Thymus (tissue), 11 donors: ENCODE results near the gene PAQR9. TPM values are rescaled to one million over a fixed set of nuclear protein-coding genes. Genes with fewer than 3 reads are reported as not detected.
A peak's percentile ranks its signal among the peaks of the same experiment; 100 is the strongest.
"Not testable (repeated sequence)": the region's sequence is repeated elsewhere in the genome, so short reads cannot be mapped to it uniquely, and the experiment has no call there.

ENCODE experiments used
- DNase-seq, 9 donors: peaks; one replicate each; pipeline ENCODE4 v3.0.0-alpha.2; 2013; ENCODE audit warnings: low spot score in 9 of 9, low read depth in 6 of 9, missing footprints in 1 of 9
- H3K27ac ChIP-seq, 2 donors: one replicate each; pipeline ENCODE4 v1.5.1; 2013; ENCODE audit warnings: control low read depth in 1 of 2, low read depth in 1 of 2, low read length in 1 of 2, mild to moderate bottlenecking in 1 of 2, moderate library complexity in 1 of 2
- H3K27me3 ChIP-seq, 2 donors: one replicate each; pipeline ENCODE4 v1.5.1; 2013; ENCODE audit warnings: low read length in 1 of 2; ENCODE audit not compliant: control insufficient read depth in 2 of 2, insufficient read depth in 1 of 2
- H3K36me3 ChIP-seq, 2 donors: one replicate each; pipeline ENCODE4 v1.5.1; 2013; ENCODE audit warnings: low read length in 1 of 2, mild to moderate bottlenecking in 1 of 2, moderate library complexity in 1 of 2; ENCODE audit not compliant: control insufficient read depth in 2 of 2, insufficient read depth in 2 of 2
- H3K4me1 ChIP-seq, 2 donors: one replicate each; pipeline ENCODE4 v1.5.1; 2013; ENCODE audit warnings: low read length in 2 of 2; ENCODE audit not compliant: control insufficient read depth in 2 of 2, insufficient read depth in 2 of 2
- H3K4me3 ChIP-seq, 2 donors: one replicate each; pipeline ENCODE4 v1.5.1; 2013; ENCODE audit warnings: low read length in 2 of 2, control low read depth in 1 of 2, mild to moderate bottlenecking in 1 of 2
- H3K9me3 ChIP-seq, 2 donors: one replicate each; pipeline ENCODE4 v1.5.1; 2013; ENCODE audit warnings: low read length in 1 of 2, mild to moderate bottlenecking in 1 of 2; ENCODE audit not compliant: control insufficient read depth in 2 of 2, insufficient read depth in 1 of 2
- WGBS: extraction: QIAGEN DNeasy Blood & Tissue Kit; methylation state at CpG from one replicate; pipeline ENCODE4 v1.1.7; 2013; 5-methylcytosine and 5-hydroxymethylcytosine counted together
- polyA plus RNA-seq: library from polyadenylated mRNA; stranded (reverse); fragments of 200-250 nt; gene quantifications from one replicate; pipeline ENCODE4 v1.2.3, GENCODE V29; 2013
- total RNA-seq: library from RNA; stranded (reverse); fragments of 120-200 nt; gene quantifications from one replicate; pipeline ENCODE4 v1.2.4, GENCODE V29; 2013
- donor health status: healthy.

The PAQR9 gene
- total and polyA plus RNA-seq, 2 donors = 0.02 to 0.05 TPM

DNA sequence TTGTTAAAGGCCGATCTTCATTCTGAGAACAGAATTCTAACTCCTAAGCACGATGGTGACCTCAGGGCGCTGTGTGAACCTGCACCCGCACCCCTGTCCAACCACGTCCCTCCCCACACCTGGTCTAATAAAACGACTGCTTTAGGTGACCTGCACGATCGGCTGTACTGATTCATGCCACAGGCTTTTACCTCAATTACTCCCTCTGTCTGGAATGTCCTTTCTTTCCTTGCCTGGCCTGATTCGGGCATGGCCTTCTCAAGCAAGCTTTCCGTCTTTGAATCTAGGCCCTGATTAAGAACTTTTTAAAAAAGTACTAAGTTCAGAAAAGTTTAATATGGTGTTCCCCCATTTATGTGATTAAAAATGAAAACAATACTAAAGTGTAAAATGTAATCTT, 37.1 kb upstream of the PAQR9 start:
- Histone ChIP-seq H3K9me3 (no peaks in the 10 kb centered on the region), H3K4me1 (peaks cover 8 to 11% of the 10 kb centered on the region in 2 donors), H3K27ac (peak overlapping the region; percentile 92), H3K27me3 (no peaks in the 10 kb centered on the region), H3K4me3 (peak overlapping the region; percentile 82 to 98), H3K36me3 (no peaks in the 10 kb centered on the region)
- DNase-seq = no peak
- WGBS = 54% methylated on average over 10 of the region's 10 CpGs

GRCh38 chr3:142999881-143000280, 36.4 kb upstream of the PAQR9 start:
- H3K4me3 ChIP-seq = no peak overlapping the region
- no peaks in the 10 kb centered on the region for H3K36me3 ChIP-seq
- no peaks in the 10 kb centered on the region for H3K9me3 ChIP-seq
- 97% methylated on average over 4 of the region's 4 CpGs for WGBS
- H3K27me3 ChIP-seq = no peaks in the 10 kb centered on the region
- no peak overlapping the region for H3K27ac ChIP-seq
- DNase-seq = no peak
- H3K4me1 ChIP-seq = peaks cover 8 to 11% of the 10 kb centered on the region in 2 donors

DNA sequence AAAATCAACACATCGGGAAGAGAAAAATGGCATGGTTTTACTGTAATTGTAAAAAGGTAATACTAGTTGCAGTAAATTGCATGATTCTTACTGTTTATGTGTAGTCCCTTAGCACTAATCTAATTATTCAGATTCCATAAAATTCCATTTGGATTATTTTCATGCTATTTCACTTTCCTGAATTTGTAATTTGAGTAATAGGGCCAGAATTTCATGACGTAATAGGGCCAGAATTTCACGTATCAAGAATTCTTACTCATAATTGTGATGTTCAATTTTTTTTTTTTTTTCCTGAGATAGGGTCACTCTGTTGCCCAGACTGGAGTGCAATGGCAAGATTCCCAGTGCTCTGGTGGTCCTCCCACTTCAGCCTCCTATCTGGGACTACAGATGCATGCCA, 35.0 kb upstream of the PAQR9 start:
- WGBS = 95% methylated on average over 3 of the region's 3 CpGs
- no peaks in the 10 kb centered on the region for H3K27me3 ChIP-seq
- H3K4me3 ChIP-seq = no peak overlapping the region
- H3K4me1 ChIP-seq = peaks cover 8 to 11% of the 10 kb centered on the region in 2 donors
- no peak for DNase-seq
- no peaks in the 10 kb centered on the region for H3K9me3 ChIP-seq
- H3K27ac ChIP-seq = no peak overlapping the region
- no peaks in the 10 kb centered on the region for H3K36me3 ChIP-seq

GRCh38 chr3:142997330-142997729, 33.9 kb upstream of the PAQR9 start:
- no peak for DNase-seq
- peaks cover 6 to 8% of the 10 kb centered on the region in 2 donors for H3K4me1 ChIP-seq
- H3K9me3 ChIP-seq = no peaks in the 10 kb centered on the region
- WGBS = 84% methylated on average over 2 of the region's 2 CpGs
- no peak overlapping the region for H3K4me3 ChIP-seq
- H3K36me3 ChIP-seq = no peaks in the 10 kb centered on the region
- H3K27ac ChIP-seq = no peak overlapping the region
- H3K27me3 ChIP-seq = no peaks in the 10 kb centered on the region

DNA sequence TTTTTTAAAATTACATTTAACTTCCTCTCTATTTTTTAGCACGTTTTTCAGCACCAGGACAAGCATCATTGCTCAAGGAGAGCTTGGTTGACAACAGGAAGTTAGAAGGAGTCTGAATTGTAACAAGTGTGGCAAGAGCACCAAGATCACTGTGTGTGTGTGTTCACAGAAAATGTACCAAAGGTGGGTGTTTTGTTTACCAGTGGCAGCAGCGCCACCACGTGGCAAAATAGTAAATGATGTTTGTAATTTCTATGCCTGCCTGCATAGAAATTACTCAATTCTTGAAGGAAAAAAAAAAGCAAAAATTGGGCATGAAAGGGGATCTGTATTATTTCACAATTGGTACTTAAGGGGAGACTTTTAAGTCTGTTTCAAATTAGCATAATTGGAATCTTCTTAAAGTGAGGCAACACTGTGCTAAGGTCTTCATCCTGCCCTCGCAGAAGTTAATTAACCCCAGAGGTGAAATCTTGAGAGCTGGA, 30.5 kb upstream of the PAQR9 start:
- Histone ChIP-seq H3K9me3 (no peaks in the 10 kb centered on the region), H3K27ac (no peak overlapping the region), H3K4me1 (no peaks in the 10 kb centered on the region), H3K4me3 (no peak overlapping the region), H3K36me3 (no peaks in the 10 kb centered on the region), H3K27me3 (no peaks in the 10 kb centered on the region)
- 23% methylated on average over 4 of the region's 4 CpGs for WGBS
- DNase-seq = peak in 8 of 9 donors; percentile 54 to 83 (median 63)

- no peak overlapping the region for H3K27ac ChIP-seq
- no peaks in the 10 kb centered on the region for H3K36me3 ChIP-seq
- WGBS = 96% methylated on average over 7 of the region's 7 CpGs
- no peak for DNase-seq
- H3K4me1 ChIP-seq = no peaks in the 10 kb centered on the region
- H3K27me3 ChIP-seq = no peaks in the 10 kb centered on the region
- no peaks in the 10 kb centered on the region for H3K9me3 ChIP-seq
- no peak overlapping the region for H3K4me3 ChIP-seq
These were observed 28.8 kb upstream of the PAQR9 start for GRCh38 chr3:142992323-142992722.

DNA sequence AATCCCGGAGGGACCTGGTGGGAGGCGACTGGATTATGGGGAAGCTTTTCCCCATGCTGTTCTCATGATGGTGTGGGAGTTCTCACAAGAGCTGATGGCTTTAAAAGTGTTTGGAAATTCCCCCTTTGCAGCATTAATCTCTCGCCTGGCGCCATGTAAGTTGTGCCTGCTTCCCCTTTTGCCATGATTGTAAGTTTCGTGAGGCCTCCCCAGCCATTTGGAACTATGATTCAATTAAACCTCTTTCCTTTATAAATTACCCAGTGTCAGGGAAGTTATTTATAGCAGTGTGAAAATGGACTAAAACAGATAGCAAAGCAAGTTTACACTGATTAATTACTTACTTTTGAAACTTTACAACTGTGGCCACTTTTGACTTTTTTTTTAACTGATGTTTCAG, 27.2 kb upstream of the PAQR9 start:
- DNase-seq = no peak
- Histone ChIP-seq H3K36me3 (no peaks in the 10 kb centered on the region), H3K4me1 (no peaks in the 10 kb centered on the region), H3K27ac (no peak overlapping the region), H3K9me3 (no peaks in the 10 kb centered on the region), H3K27me3 (no peaks in the 10 kb centered on the region), H3K4me3 (no peak overlapping the region)
- 95% methylated on average over 5 of the region's 5 CpGs for WGBS

DNA sequence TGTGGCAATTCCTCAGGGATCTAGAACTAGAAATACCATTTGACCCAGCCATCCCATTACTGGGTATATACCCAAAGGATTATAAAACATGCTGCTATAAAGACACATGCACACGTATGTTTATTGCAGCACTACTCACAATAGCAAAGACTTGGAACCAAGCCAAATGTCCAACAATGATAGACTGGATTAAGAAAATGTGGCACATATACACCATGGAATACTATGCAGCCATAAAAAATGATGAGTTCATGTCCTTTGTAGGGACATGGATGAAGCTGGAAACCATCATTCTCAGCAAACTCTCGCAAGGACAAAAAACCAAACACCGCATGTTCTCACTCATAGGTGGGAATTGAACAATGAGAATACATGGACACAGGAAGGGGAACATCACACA, 25.4 kb upstream of the PAQR9 start:
- 100% methylated on average over 2 of the region's 3 CpGs for WGBS
- H3K9me3 ChIP-seq, DNase-seq, H3K4me3 ChIP-seq, H3K36me3 ChIP-seq, H3K4me1 ChIP-seq, H3K27ac ChIP-seq, H3K27me3 ChIP-seq: not testable (repeated sequence)

- H3K4me3 ChIP-seq, H3K9me3 ChIP-seq, DNase-seq, H3K4me1 ChIP-seq, H3K36me3 ChIP-seq, H3K27me3 ChIP-seq: not testable (repeated sequence)
- H3K27ac ChIP-seq = peak overlapping the region in 1 of 2 donors; percentile 10
- WGBS = 94% methylated on average over 2 of the region's 2 CpGs
These were observed 24.7 kb upstream of the PAQR9 start for GRCh38 chr3:142988221-142988620.

GRCh38 chr3:142987707-142988106, 24.2 kb upstream of the PAQR9 start:
- WGBS = 59% methylated on average over 7 of the region's 7 CpGs
- DNase-seq = peak in 1 of 9 donors; percentile 30

More at GRCh38 chr3:142987707-142988106, 24.2 kb upstream of the PAQR9 start:
- Histone ChIP-seq H3K4me1 (no peaks in the 10 kb centered on the region), H3K27me3 (peaks cover 0 to 4% of the 10 kb centered on the region in 2 donors), H3K27ac (peak overlapping the region in 1 of 2 donors; percentile 10), H3K36me3 (no peaks in the 10 kb centered on the region), H3K9me3 (no peaks in the 10 kb centered on the region), H3K4me3 (no peak overlapping the region)
